Thyroid gland (tissue), 4 donors: Measurements from ENCODE around the gene PER3.

Experiments used
- POLR2A ChIP-seq, 2 donors: fragments of 450-650 bp; IDR thresholded peaks; one replicate each; pipeline ENCODE4 v1.6.1; 2017; ENCODE audit warnings: antibody characterized with exemption in 2 of 2, mild to moderate bottlenecking in 2 of 2, moderate library complexity in 1 of 2
- TF ChIP-seq, protein P1 (sequence below), 6 experiments: fragments of 200-600 bp in 3 of 6; fragments of 450-650 bp in 3 of 6; sonication (generic) in 3 of 6; IDR thresholded peaks; one replicate each; pipeline ENCODE4 v1.5.1; 2016 to 2019; ENCODE audit warnings: antibody characterized with exemption in 6 of 6, mild to moderate bottlenecking in 2 of 6, inconsistent platforms in 1 of 6, moderate library complexity in 1 of 6

- no peak for TF ChIP-seq POLR2A (IDR thresholded peaks at IDR 0.05)
- TF ChIP-seq, protein P1, sequence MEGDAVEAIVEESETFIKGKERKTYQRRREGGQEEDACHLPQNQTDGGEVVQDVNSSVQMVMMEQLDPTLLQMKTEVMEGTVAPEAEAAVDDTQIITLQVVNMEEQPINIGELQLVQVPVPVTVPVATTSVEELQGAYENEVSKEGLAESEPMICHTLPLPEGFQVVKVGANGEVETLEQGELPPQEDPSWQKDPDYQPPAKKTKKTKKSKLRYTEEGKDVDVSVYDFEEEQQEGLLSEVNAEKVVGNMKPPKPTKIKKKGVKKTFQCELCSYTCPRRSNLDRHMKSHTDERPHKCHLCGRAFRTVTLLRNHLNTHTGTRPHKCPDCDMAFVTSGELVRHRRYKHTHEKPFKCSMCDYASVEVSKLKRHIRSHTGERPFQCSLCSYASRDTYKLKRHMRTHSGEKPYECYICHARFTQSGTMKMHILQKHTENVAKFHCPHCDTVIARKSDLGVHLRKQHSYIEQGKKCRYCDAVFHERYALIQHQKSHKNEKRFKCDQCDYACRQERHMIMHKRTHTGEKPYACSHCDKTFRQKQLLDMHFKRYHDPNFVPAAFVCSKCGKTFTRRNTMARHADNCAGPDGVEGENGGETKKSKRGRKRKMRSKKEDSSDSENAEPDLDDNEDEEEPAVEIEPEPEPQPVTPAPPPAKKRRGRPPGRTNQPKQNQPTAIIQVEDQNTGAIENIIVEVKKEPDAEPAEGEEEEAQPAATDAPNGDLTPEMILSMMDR (IDR thresholded peaks at IDR 0.05) = no peak
Observed at GRCh38 chr1:7785108-7785507, 1.0 kb downstream of the PER3 start.
